GM18520 (cell line): ENCODE measurements around the gene VN1R5.

Source experiments
- ATAC-seq: cut with Tn5 transposase; IDR thresholded peaks from one replicate; pipeline ENCODE4 v1.9.1; 2021; ENCODE audit not compliant: unreplicated experiment

VN1R5 gene

DNA sequence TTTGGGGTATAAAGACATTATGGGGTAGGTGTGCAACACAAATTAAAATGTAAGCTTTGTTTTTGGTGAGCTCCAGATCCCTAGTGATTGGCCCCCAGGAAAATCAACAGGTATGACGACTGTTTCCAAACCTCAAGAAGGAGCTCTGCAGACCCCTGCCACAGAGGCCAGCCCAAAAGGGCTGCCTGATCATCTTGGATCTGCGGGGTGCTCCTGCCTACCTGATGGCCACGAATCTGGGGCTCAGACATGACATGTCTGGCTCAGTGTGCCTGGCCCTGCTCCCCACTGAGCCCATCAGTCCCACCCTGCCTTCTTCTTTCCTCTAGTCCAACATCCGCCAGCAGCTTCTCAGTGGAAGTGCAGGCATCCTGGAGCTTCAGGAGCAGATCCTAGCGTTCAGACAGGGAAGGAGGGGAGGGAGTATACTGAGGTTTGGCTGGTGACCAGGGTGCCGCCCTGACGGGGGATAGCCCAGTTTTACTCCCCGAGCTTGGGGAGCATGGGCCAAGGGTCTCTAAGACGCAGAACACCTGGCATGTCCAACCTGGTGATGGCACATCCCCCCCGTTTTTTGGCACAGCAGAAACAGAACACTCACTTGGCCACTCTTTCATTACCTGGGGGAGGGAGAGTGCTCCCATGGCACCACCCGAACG lies 44.0 kb downstream of the VN1R5 start:
- ATAC-seq, result no peak

DNA sequence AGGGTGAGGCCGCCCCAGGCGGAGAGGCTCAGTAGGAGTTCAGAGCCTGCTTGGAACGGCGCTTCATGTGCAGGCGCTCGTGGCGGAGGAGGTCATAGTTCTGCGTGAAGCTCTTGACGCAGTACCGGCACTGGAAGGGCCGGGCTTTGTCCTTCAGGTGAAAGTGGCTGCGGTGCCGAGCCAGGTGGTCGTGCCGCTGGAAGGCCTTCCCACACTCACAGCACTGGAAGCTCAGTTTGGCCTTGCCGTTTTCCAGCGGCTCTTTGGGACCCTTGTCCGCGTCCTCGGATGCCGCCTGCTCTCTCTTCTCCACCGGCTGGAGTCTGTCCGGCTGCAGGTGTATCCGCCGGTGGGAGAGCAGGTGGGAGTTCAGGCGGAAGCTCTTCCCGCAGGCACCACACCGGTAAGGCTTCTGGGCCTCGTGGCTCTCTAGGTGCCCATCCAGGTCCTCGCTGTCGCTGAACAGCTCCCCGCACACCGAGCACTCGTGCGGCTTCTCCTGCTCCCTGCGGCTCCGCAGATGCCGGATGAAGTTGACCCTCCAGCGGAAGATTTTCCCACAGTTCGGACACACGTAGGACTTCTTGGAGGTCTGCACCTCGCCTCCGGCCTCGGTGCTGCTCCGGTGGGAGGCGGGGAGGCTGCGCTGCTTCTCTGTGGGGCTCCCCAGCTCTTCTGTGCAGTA lies 44.8 kb downstream of the VN1R5 start:
- ATAC-seq, result no peak

DNA sequence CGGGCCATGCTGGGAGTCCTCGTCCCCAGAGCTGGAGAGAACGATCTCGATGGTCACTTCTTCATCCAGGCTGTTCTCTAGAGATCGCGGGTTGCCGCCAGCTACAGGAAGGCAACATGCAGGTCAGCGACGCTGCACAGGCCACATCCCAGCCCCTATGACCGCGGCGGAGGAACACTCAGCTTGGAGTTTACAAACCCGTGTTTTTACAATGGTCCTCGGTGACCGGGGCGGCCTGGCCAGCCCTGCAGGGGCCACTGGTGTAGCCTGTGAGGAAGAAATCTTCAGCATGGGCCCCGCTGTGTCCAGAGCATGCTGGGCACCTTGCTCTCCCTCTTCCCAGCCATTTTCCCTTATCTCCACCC lies 45.3 kb downstream of the VN1R5 start:
- no peak for ATAC-seq

DNA sequence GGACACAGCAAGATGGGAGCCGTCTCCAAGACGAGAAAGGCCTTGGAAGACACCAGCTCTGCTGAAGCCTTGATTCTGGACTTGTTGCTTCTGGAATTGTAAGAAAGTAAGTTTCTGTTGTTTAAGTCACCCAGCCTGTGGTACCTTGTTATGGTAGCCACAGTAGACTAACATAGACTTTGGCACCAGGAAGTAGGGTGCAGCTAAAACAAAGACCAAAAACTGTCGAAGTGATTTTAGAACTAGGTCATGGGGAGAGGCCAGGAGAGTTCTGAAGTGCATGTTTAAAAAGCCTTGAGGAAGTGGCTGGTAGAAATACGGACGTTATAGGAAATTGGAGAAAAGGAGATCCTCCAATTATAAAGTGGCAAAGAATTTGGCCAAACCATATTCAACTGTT lies 47.3 kb downstream of the VN1R5 start:
- no peak for ATAC-seq

DNA sequence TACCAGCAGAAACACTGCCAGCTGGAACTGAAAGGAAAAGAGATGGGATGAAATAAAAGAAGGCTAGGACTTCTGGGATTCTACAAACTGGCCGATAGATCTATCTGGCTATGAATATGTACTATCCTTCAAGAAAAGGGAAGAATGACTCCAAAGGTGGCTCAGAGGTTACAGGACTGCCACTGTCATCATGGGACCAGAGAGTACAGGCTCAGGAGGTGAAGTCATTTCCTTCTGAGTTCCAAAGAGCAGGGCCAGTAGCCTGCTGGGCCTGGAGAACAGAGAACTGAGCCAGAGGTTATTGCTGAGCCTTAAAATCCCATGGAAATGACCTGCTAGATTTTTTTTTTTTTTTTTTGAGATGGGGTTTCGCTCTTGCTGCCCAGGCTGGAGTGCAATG lies 48.2 kb downstream of the VN1R5 start:
- no peak for ATAC-seq
